ENCODE measurements around the gene LMTK3. TPM values are rescaled to one million over a fixed set of nuclear protein-coding genes. Genes with fewer than 3 reads are reported as not detected.

LMTK3 gene
- total and polyA plus RNA-seq, 9 donors, result 0.03 to 0.39 (median 0.14) TPM; not detected in 1

Other genes with a start within 250 kb of the LMTK3 start
- 5.2 TPM for gene ZNF114, start 241.8 kb downstream of the LMTK3 start, total RNA-seq
- gene ZNF114, start 241.8 kb downstream of the LMTK3 start, polyA plus RNA-seq (ENCODE audit: insufficient read depth in 1 of 8, insufficient read length in 8 of 8, low replicate concordance in 1 of 8), result 1 to 10 TPM; 1.8 to 4.5 (median 3.2) TPM
- gene EMP3, start 186.3 kb downstream of the LMTK3 start, total RNA-seq, result 67.4 TPM
- 100 to 1,000 TPM; 121 to 166 (median 144) TPM for gene EMP3, start 186.3 kb downstream of the LMTK3 start, polyA plus RNA-seq (ENCODE audit: insufficient read depth in 1 of 8, insufficient read length in 8 of 8, low replicate concordance in 1 of 8)
- 4.1 TPM for gene TMEM143, start 147.9 kb downstream of the LMTK3 start, total RNA-seq
- 10 to 100 TPM in 7 of 8 donors, 1 to 10 TPM in 1; 8.0 to 17.4 (median 15.0) TPM for gene TMEM143, start 147.9 kb downstream of the LMTK3 start, polyA plus RNA-seq (ENCODE audit: insufficient read depth in 1 of 8, insufficient read length in 8 of 8, low replicate concordance in 1 of 8)
- gene SYNGR4, start 147.5 kb downstream of the LMTK3 start, total RNA-seq, result not detected
- under 1 TPM in 1 of 8 donors, not detected in 7; 0.17 TPM for gene SYNGR4, start 147.5 kb downstream of the LMTK3 start, polyA plus RNA-seq (ENCODE audit: insufficient read depth in 1 of 8, insufficient read length in 8 of 8, low replicate concordance in 1 of 8)
- 57.5 TPM for gene KDELR1, start 120.3 kb downstream of the LMTK3 start, total RNA-seq
- gene KDELR1, start 120.3 kb downstream of the LMTK3 start, polyA plus RNA-seq (ENCODE audit: insufficient read depth in 1 of 8, insufficient read length in 8 of 8, low replicate concordance in 1 of 8), result 100 to 1,000 TPM; 104 to 162 (median 129) TPM
- 0.58 TPM for gene GRIN2D, start 118.2 kb downstream of the LMTK3 start, total RNA-seq
- 1 to 10 TPM in 7 of 8 donors, under 1 TPM in 1; 0.93 to 3.1 (median 2.1) TPM for gene GRIN2D, start 118.2 kb downstream of the LMTK3 start, polyA plus RNA-seq (ENCODE audit: insufficient read depth in 1 of 8, insufficient read length in 8 of 8, low replicate concordance in 1 of 8)
- 21.0 TPM for gene GRWD1, start 65.9 kb downstream of the LMTK3 start, total RNA-seq
- 10 to 100 TPM; 20.4 to 29.9 (median 25.8) TPM for gene GRWD1, start 65.9 kb downstream of the LMTK3 start, polyA plus RNA-seq (ENCODE audit: insufficient read depth in 1 of 8, insufficient read length in 8 of 8, low replicate concordance in 1 of 8)
- 0.49 TPM for gene KCNJ14, start 56.3 kb downstream of the LMTK3 start, total RNA-seq
- 1 to 10 TPM in 2 of 8 donors, under 1 TPM in 6; 0.48 to 1.2 (median 0.92) TPM for gene KCNJ14, start 56.3 kb downstream of the LMTK3 start, polyA plus RNA-seq (ENCODE audit: insufficient read depth in 1 of 8, insufficient read length in 8 of 8, low replicate concordance in 1 of 8)
- 24.2 TPM for gene CYTH2, start 42.5 kb downstream of the LMTK3 start, total RNA-seq
- gene CYTH2, start 42.5 kb downstream of the LMTK3 start, polyA plus RNA-seq (ENCODE audit: insufficient read depth in 1 of 8, insufficient read length in 8 of 8, low replicate concordance in 1 of 8), result 10 to 100 TPM; 37.4 to 54.5 (median 45.1) TPM
- 0.13 TPM for gene SULT2B1, start 40.3 kb upstream of the LMTK3 start, total RNA-seq
- 1 to 10 TPM in 1 of 8 donors, under 1 TPM in 6, not detected in 1; 0.11 to 2.9 (median 0.27) TPM for gene SULT2B1, start 40.3 kb upstream of the LMTK3 start, polyA plus RNA-seq (ENCODE audit: insufficient read depth in 1 of 8, insufficient read length in 8 of 8, low replicate concordance in 1 of 8)
- gene SPACA4, start 94.9 kb upstream of the LMTK3 start, total RNA-seq, result not detected
- gene SPACA4, start 94.9 kb upstream of the LMTK3 start, polyA plus RNA-seq (ENCODE audit: insufficient read depth in 1 of 8, insufficient read length in 8 of 8, low replicate concordance in 1 of 8), result not detected
- 0.13 TPM for gene FAM83E, start 103.2 kb upstream of the LMTK3 start, total RNA-seq
- 1 to 10 TPM in 1 of 8 donors, under 1 TPM in 6, not detected in 1; 0.11 to 1.2 (median 0.18) TPM for gene FAM83E, start 103.2 kb upstream of the LMTK3 start, polyA plus RNA-seq (ENCODE audit: insufficient read depth in 1 of 8, insufficient read length in 8 of 8, low replicate concordance in 1 of 8)
- 2,914 TPM for gene RPL18, start 107.3 kb upstream of the LMTK3 start, total RNA-seq
- 1,000 to 10,000 TPM; 1,793 to 2,160 (median 1,901) TPM for gene RPL18, start 107.3 kb upstream of the LMTK3 start, polyA plus RNA-seq (ENCODE audit: insufficient read depth in 1 of 8, insufficient read length in 8 of 8, low replicate concordance in 1 of 8)
- gene SPHK2, start 107.7 kb upstream of the LMTK3 start, total RNA-seq, result 4.1 TPM
- 10 to 100 TPM in 4 of 8 donors, 1 to 10 TPM in 4; 7.0 to 11.8 (median 9.9) TPM for gene SPHK2, start 107.7 kb upstream of the LMTK3 start, polyA plus RNA-seq (ENCODE audit: insufficient read depth in 1 of 8, insufficient read length in 8 of 8, low replicate concordance in 1 of 8)
- 9.8 TPM for gene DBP, start 125.5 kb upstream of the LMTK3 start, total RNA-seq
- gene DBP, start 125.5 kb upstream of the LMTK3 start, polyA plus RNA-seq (ENCODE audit: insufficient read depth in 1 of 8, insufficient read length in 8 of 8, low replicate concordance in 1 of 8), result 10 to 100 TPM in 1 of 8 donors, 1 to 10 TPM in 7; 3.0 to 10.8 (median 6.2) TPM
- gene CA11, start 134.4 kb upstream of the LMTK3 start, total RNA-seq, result 6.2 TPM
- gene CA11, start 134.4 kb upstream of the LMTK3 start, polyA plus RNA-seq (ENCODE audit: insufficient read depth in 1 of 8, insufficient read length in 8 of 8, low replicate concordance in 1 of 8), result 10 to 100 TPM in 7 of 8 donors, 1 to 10 TPM in 1; 7.9 to 22.1 (median 14.0) TPM
- gene NTN5, start 161.2 kb upstream of the LMTK3 start, total RNA-seq, result 0.18 TPM
- gene NTN5, start 161.2 kb upstream of the LMTK3 start, polyA plus RNA-seq (ENCODE audit: insufficient read depth in 1 of 8, insufficient read length in 8 of 8, low replicate concordance in 1 of 8), result 1 to 10 TPM in 7 of 8 donors, under 1 TPM in 1; 0.64 to 8.5 (median 2.2) TPM
- gene FUT2, start 184.1 kb upstream of the LMTK3 start, total RNA-seq, result not detected
- gene FUT2, start 184.1 kb upstream of the LMTK3 start, polyA plus RNA-seq (ENCODE audit: insufficient read depth in 1 of 8, insufficient read length in 8 of 8, low replicate concordance in 1 of 8), result 1 to 10 TPM in 4 of 8 donors, under 1 TPM in 4; 0.53 to 3.8 (median 0.95) TPM
- 29.2 TPM for gene MAMSTR, start 207.9 kb upstream of the LMTK3 start, total RNA-seq
- gene MAMSTR, start 207.9 kb upstream of the LMTK3 start, polyA plus RNA-seq (ENCODE audit: insufficient read depth in 1 of 8, insufficient read length in 8 of 8, low replicate concordance in 1 of 8), result 100 to 1,000 TPM in 4 of 8 donors, 10 to 100 TPM in 4; 59.8 to 160 (median 113) TPM
- gene RASIP1, start 228.8 kb upstream of the LMTK3 start, total RNA-seq, result 14.1 TPM
- 10 to 100 TPM; 17.6 to 27.7 (median 25.0) TPM for gene RASIP1, start 228.8 kb upstream of the LMTK3 start, polyA plus RNA-seq (ENCODE audit: insufficient read depth in 1 of 8, insufficient read length in 8 of 8, low replicate concordance in 1 of 8)
- 0.04 TPM for gene IZUMO1, start 235.1 kb upstream of the LMTK3 start, total RNA-seq
- 1 to 10 TPM in 2 of 8 donors, under 1 TPM in 6; 0.20 to 1.1 (median 0.85) TPM for gene IZUMO1, start 235.1 kb upstream of the LMTK3 start, polyA plus RNA-seq (ENCODE audit: insufficient read depth in 1 of 8, insufficient read length in 8 of 8, low replicate concordance in 1 of 8)
- 1.1 TPM for gene FUT1, start 240.8 kb upstream of the LMTK3 start, total RNA-seq
- 1 to 10 TPM in 7 of 8 donors, under 1 TPM in 1; 0.75 to 1.5 (median 1.3) TPM for gene FUT1, start 240.8 kb upstream of the LMTK3 start, polyA plus RNA-seq (ENCODE audit: insufficient read depth in 1 of 8, insufficient read length in 8 of 8, low replicate concordance in 1 of 8)
- not detected for gene FGF21, start 243.7 kb upstream of the LMTK3 start, total RNA-seq
- gene FGF21, start 243.7 kb upstream of the LMTK3 start, polyA plus RNA-seq (ENCODE audit: insufficient read depth in 1 of 8, insufficient read length in 8 of 8, low replicate concordance in 1 of 8), result under 1 TPM in 1 of 8 donors, not detected in 7; 0.25 TPM